Measurements from ENCODE around the gene ACVRL1. TPM values are rescaled to one million over a fixed set of nuclear protein-coding genes. Genes with fewer than 3 reads are reported as not detected.
A peak's percentile ranks its signal among the peaks of the same experiment; 100 is the strongest.

Gene ACVRL1
- total RNA-seq = not detected

DNA sequence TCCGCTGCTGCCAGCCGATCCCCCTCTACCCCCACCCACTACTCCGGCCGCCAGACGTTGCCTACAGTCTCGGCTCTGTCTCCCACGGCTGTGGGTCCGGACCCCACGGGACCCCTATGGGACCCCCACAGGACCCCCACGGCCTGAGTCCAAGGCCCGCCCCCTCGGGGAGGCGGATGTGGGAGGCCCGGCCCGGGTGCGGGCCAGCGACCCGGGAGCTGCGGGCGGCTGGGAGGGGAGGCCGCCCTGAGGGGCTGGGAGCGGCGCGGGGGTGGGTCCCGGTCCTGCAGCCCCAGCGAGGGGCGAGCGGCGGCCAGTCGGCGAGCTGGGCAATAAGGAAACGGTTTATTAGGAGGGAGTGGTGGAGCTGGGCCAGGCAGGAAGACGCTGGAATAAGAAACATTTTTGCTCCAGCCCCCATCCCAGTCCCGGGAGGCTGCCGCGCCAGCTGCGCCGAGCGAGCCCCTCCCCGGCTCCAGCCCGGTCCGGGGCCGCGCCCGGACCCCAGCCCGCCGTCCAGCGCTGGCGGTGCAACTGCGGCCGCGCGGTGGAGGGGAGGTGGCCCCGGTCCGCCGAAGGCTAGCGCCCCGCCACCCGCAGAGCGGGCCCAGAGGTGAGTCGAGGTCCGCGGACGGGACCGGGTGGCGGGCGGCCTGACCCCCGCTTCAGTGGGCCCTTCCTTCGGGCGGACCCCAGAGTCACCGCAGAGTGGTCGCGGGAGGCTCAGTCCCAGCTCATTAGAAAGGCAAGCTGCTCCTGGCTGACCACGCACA, at the start of gene ACVRL1:
ACVRL1 (plus strand) TSS at position 422 of the 773 bp plus-strand sequence. CDS start 4,971 bp downstream, outside the sequence.
- ATAC-seq (no peak), DNase-seq (no peak)
- no peak within 1 kb of the TSS for H3K4me3 Mint-ChIP-seq
- H3K27me3 Mint-ChIP-seq (ENCODE audit: low read depth) = peaks cover 35% of the 10 kb centered on the region
- no peaks in the 10 kb centered on the region for H3K36me3 Mint-ChIP-seq (ENCODE audit: low read depth)
- H3K9me3 Mint-ChIP-seq (ENCODE audit: insufficient read depth) = no peaks in the 10 kb centered on the region
- H3K4me1 Mint-ChIP-seq (ENCODE audit: low read depth) = no peaks in the 10 kb centered on the region
- H3K27ac Mint-ChIP-seq = no peak within 1 kb of the TSS
- ChIA-PET POLR2A (no interaction called here), CTCF (interaction anchor here (1.0 to 1.9 kb wide), 2 partner anchors 14 to 16 kb away, joined by 4 to 8 read pairs; no protein-coding TSS in a partner anchor)

DNA sequence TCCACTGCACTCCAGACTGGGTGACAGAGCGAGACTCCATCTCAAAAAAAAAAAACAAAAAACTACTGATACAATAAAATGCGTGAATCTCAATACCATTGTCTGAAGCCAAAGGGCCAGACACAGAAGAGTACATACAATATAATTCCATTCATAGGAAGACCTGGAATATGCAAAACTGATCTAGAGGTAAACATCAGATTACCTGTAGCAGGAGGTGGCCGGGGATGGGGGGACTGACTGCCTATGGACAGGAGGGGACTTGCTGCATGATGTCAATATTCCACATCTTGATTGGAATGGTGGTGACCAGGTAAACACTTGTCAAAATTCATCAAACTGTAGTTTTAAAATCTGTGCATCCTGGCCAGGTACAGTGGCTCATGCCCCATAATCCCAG, 46.3 kb upstream of the ACVRL1 start:
- no peak overlapping the region for H3K4me3 Mint-ChIP-seq
- no peak overlapping the region for H3K27ac Mint-ChIP-seq
- H3K27me3 Mint-ChIP-seq (ENCODE audit: low read depth) = peaks cover 49% of the 10 kb centered on the region
- ChIA-PET POLR2A (no interaction called here), CTCF (interaction anchor here (1.0 to 5.7 kb wide), 2 partner anchors 14 to 37 kb away, joined by 3 to 30 read pairs; no protein-coding TSS in a partner anchor)
- H3K9me3 Mint-ChIP-seq (ENCODE audit: insufficient read depth) = no peaks in the 10 kb centered on the region
- no peak for DNase-seq
- H3K4me1 Mint-ChIP-seq (ENCODE audit: low read depth) = peaks cover 9% of the 10 kb centered on the region
- no peaks in the 10 kb centered on the region for H3K36me3 Mint-ChIP-seq (ENCODE audit: low read depth)
- ATAC-seq = no peak

DNA sequence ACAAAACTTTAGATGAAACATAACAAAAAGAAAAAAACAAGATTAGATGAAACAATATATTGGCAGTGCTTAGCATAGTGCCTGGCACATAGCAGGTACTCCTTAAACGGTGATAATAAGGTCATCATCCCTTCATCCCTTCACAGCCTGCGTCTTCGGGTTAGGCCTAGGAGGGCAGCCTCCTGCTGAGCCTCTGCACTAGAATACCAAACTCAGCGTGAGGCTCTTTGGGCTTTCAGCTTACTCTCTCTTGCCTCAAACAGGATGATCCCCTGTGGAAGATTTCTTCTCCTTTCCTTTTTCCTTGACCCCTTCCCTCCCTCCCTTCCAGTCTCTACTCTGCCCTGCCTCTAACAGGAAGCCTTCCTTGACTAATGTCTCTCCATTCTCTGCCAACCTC, 44.4 kb upstream of the ACVRL1 start:
- Mint-ChIP-seq H3K4me1 (ENCODE audit: low read depth) (peaks cover 9% of the 10 kb centered on the region), H3K4me3 (no peak overlapping the region), H3K27ac (no peak overlapping the region), H3K9me3 (ENCODE audit: insufficient read depth) (no peaks in the 10 kb centered on the region), H3K36me3 (ENCODE audit: low read depth) (no peaks in the 10 kb centered on the region), H3K27me3 (ENCODE audit: low read depth) (peaks cover 51% of the 10 kb centered on the region)
- ChIA-PET CTCF (interaction anchor here (1.0 to 5.7 kb wide), 4 partner anchors 12 to 171 kb away, joined by 3 to 30 read pairs (median 4); no protein-coding TSS in a partner anchor), POLR2A (interaction anchor here (0.6 kb wide), 1 partner anchor 42 kb away, joined by 4 read pairs; no protein-coding TSS in a partner anchor)
- ATAC-seq (no peak), DNase-seq (no peak)

DNA sequence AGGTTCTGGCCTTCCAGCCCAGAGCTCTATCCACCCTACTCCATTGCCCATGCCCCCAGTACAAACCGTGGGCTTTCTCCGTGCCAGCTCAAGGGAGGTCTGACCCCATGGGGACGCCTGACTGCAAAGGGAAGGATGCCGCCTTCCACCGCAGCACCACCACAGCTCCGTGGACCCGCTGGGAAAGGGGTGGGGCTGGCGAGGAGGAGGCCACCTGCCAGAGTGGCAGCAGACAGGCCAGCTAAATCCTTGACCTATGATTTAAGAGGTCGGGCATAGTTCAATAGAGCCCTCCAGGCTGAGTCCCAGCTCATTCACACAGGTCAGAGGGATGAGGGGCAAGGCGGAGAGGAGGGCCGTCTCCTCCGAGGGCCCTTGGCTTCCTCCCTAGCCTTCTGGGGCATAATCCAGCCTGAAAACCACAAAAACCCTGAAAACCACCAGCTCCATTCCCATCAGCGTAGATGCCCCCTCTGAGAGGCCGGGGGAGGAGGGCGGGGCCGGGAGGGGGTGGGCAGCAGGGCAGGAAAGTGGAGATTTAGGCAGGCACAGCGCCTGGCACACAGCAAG, 43.9 kb upstream of the ACVRL1 start:
- H3K9me3 Mint-ChIP-seq (ENCODE audit: insufficient read depth) = no peaks in the 10 kb centered on the region
- no peak for DNase-seq
- H3K4me3 Mint-ChIP-seq = no peak overlapping the region
- no peak overlapping the region for H3K27ac Mint-ChIP-seq
- peaks cover 14% of the 10 kb centered on the region for H3K4me1 Mint-ChIP-seq (ENCODE audit: low read depth)
- ChIA-PET POLR2A (interaction anchor here (0.6 kb wide), 2 partner anchors 8 to 42 kb away, joined by 4 to 5 read pairs; no protein-coding TSS in a partner anchor), CTCF (interaction anchor here (1.0 to 5.7 kb wide), 6 partner anchors 11 to 172 kb away, joined by 3 to 30 read pairs (median 4); no protein-coding TSS in a partner anchor)
- peaks cover 56% of the 10 kb centered on the region for H3K27me3 Mint-ChIP-seq (ENCODE audit: low read depth)
- no peak for ATAC-seq
- no peaks in the 10 kb centered on the region for H3K36me3 Mint-ChIP-seq (ENCODE audit: low read depth)

DNA sequence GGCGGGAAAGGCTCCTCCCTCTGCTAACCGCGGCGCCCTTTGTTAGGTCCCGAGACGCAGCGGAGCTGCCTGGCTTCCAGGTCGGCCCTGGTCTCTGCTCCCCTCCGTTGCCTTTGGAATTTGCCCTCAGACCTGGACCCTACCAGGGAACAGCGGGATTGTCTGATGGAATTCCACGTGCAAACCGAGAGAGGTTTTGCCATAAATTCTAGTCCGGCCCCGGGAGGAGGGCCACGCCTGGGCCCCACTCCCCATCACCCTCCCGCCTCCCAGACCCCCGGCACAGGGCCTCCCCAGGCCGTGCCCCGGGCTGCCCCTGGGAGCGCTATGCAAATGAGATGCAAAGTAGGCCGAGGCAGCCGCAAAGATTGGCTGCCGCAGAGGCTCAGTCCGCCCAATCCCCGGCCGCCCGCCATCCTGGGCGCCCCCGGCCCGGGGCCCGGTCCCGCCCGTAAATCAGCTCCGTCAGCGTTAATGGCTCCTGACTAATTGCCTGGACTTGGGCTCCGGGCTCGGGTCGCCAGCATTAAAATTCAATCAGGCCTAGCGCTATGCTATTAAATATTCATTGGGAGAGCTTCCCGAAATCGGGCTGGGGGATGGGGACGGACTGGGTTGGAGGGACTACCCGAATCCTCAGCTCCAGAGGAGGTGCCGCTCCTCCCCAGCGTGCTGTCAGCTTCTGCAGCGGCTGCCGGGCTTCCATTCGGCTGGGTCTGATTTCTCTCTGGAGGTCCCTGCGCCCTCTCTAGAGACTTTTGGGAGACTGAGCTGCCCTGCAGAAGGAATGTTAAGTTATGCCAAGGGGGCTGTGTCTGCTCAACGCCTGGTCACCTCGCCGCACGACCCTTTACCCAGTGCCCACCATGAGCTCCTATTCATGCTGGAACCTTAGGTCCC, 43.1 kb upstream of the ACVRL1 start:
- Mint-ChIP-seq H3K4me3 (no peak overlapping the region), H3K27me3 (ENCODE audit: low read depth) (peaks cover 62% of the 10 kb centered on the region), H3K9me3 (ENCODE audit: insufficient read depth) (no peaks in the 10 kb centered on the region), H3K27ac (no peak overlapping the region), H3K36me3 (ENCODE audit: low read depth) (no peaks in the 10 kb centered on the region), H3K4me1 (ENCODE audit: low read depth) (peaks cover 14% of the 10 kb centered on the region)
- DNase-seq (no peak), ATAC-seq (peak; percentile 70)
- CTCF ChIA-PET = interaction anchor here (1.0 to 5.7 kb wide), 5 partner anchors 11 to 51 kb away, joined by 3 to 30 read pairs (median 4); no protein-coding TSS in a partner anchor
- POLR2A ChIA-PET = interaction anchor here (0.6 kb wide), 1 partner anchor 9 kb away, joined by 5 read pairs; no protein-coding TSS in a partner anchor

DNA sequence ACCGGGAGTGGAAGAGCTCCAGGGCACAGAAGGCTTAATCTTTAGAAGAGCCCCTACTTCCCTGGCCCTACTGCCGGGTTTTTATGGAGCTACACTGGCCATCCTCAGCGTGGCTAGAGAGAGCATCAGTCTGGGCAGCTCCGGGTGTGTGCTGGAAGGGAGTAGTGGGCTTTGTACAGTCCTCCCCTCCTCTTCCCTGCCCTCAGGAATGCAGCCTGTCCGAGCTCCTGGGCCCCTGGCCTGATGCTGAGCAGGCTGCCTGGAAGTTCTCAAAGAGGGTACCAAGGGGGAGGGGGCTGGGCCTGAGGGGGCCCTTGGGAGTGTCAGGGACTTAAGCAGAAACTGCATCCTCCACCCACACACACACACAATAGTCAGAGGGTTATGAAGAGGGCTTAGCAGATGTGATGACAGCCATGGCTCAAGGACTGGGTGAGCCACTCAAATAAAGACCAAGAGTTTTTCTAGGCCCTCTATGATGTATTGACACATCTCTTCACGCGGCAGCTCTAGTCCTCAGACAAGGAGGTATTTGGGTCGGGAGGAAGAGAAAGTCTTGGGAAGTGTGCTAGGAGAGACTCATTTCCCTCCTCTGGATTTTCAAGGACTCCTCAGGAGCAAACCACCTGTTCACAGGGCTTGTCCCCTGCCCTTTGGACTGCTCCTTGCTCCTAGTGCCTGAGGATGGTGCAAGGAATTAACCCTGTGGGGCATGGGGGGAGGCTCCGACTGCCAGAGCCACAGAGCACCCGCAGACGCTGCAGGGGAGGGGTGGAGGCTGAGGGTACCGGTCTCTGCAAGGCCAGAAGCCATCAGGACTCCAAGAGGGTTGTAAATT, 42.3 kb upstream of the ACVRL1 start:
- Mint-ChIP-seq H3K27me3 (ENCODE audit: low read depth) (peaks cover 67% of the 10 kb centered on the region), H3K36me3 (ENCODE audit: low read depth) (no peaks in the 10 kb centered on the region), H3K4me1 (ENCODE audit: low read depth) (peaks cover 17% of the 10 kb centered on the region), H3K9me3 (ENCODE audit: insufficient read depth) (no peaks in the 10 kb centered on the region), H3K4me3 (no peak overlapping the region), H3K27ac (no peak overlapping the region)
- POLR2A ChIA-PET = no interaction called here
- CTCF ChIA-PET = interaction anchor here (1.0 to 5.7 kb wide), 5 partner anchors 10 to 52 kb away, joined by 3 to 30 read pairs (median 4); no protein-coding TSS in a partner anchor
- ATAC-seq (no peak), DNase-seq (no peak)

DNA sequence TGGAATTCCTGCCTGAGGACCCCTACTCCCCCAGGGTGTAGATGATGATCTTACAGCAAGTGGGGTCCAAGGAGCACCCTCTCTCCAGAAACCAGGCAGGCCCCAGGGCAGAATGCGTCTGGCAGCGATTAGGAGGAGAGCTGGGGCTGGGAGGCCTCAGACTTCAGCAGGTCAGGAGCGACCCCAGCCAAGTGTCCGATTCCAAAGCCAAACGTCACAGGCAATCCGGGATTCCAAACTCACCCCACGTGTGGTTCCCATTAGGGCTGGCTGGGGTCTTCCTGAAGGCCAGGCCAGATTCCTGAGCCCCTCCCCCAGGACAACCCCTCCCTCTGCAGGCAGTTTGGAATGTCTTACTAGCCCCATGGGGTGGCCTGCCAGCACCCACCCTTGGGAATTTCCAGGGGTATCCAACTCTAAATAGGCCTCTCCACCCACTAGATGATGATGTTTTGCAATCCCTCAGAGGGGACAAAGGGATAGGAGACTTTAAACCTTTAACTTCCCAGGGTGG, 41.5 kb upstream of the ACVRL1 start:
- POLR2A ChIA-PET = no interaction called here
- no peaks in the 10 kb centered on the region for H3K36me3 Mint-ChIP-seq (ENCODE audit: low read depth)
- H3K27me3 Mint-ChIP-seq (ENCODE audit: low read depth) = peaks cover 71% of the 10 kb centered on the region
- no peak overlapping the region for H3K4me3 Mint-ChIP-seq
- ATAC-seq (no peak), DNase-seq (no peak)
- H3K27ac Mint-ChIP-seq = no peak overlapping the region
- CTCF ChIA-PET = no interaction called here
- H3K9me3 Mint-ChIP-seq (ENCODE audit: insufficient read depth) = no peaks in the 10 kb centered on the region
- peaks cover 21% of the 10 kb centered on the region for H3K4me1 Mint-ChIP-seq (ENCODE audit: low read depth)

- ATAC-seq = no peak
- CTCF ChIA-PET = interaction anchor here (0.6 kb wide), 1 partner anchor 203 kb away, joined by 3 read pairs; no protein-coding TSS in a partner anchor
- POLR2A ChIA-PET = no interaction called here
- DNase-seq = no peak
- H3K27me3 Mint-ChIP-seq (ENCODE audit: low read depth) = peaks cover 70% of the 10 kb centered on the region
- H3K4me1 Mint-ChIP-seq (ENCODE audit: low read depth) = peaks cover 21% of the 10 kb centered on the region
- H3K4me3 Mint-ChIP-seq = no peak overlapping the region
- no peaks in the 10 kb centered on the region for H3K9me3 Mint-ChIP-seq (ENCODE audit: insufficient read depth)
- H3K27ac Mint-ChIP-seq = no peak overlapping the region
- H3K36me3 Mint-ChIP-seq (ENCODE audit: low read depth) = no peaks in the 10 kb centered on the region
These were observed 41.0 kb upstream of the ACVRL1 start for GRCh38 chr12:51866324-51866723.

DNA sequence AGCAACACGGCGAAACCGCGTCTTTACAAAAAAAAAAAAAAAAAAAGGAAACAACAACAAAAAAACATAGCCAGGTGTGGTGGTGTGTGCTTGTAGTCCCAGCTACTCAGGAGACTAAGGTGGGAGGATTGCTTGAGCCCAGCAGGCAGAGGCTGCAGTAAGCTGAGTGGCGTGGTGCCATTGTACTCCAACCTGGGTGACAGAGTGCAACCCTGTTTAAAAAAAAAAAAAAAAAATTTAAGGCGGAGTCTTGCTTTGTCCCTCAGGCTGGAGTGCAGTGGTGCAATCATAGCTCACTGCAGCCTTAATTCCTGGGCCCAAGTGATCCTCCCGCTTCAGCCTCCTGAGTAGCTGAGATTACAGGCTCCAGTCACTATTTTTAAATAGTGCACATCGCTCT, 40.5 kb upstream of the ACVRL1 start:
- POLR2A ChIA-PET = no interaction called here
- ATAC-seq (no peak), DNase-seq (no peak)
- CTCF ChIA-PET = interaction anchor here (0.6 kb wide), 1 partner anchor 202 kb away, joined by 3 read pairs; no protein-coding TSS in a partner anchor
- Mint-ChIP-seq H3K4me3 (no peak overlapping the region), H3K4me1 (ENCODE audit: low read depth) (peaks cover 21% of the 10 kb centered on the region), H3K9me3 (ENCODE audit: insufficient read depth) (no peaks in the 10 kb centered on the region), H3K27me3 (ENCODE audit: low read depth) (peaks cover 67% of the 10 kb centered on the region), H3K36me3 (ENCODE audit: low read depth) (no peaks in the 10 kb centered on the region), H3K27ac (no peak overlapping the region)

GRCh38 chr12:51867371-51867770, 39.9 kb upstream of the ACVRL1 start:
- ATAC-seq (no peak), DNase-seq (no peak)
- ChIA-PET POLR2A (interaction anchor here (0.6 kb wide), 1 partner anchor 43 kb away, joined by 4 read pairs; no protein-coding TSS in a partner anchor), CTCF (no interaction called here)
- Mint-ChIP-seq H3K27me3 (ENCODE audit: low read depth) (peaks cover 63% of the 10 kb centered on the region), H3K4me3 (no peak overlapping the region), H3K4me1 (ENCODE audit: low read depth) (peaks cover 21% of the 10 kb centered on the region), H3K36me3 (ENCODE audit: low read depth) (no peaks in the 10 kb centered on the region), H3K9me3 (ENCODE audit: insufficient read depth) (no peaks in the 10 kb centered on the region), H3K27ac (no peak overlapping the region)

Data from activated CD8-positive, alpha-beta T cell treated with anti-CD3 and anti-CD28 coated beads, Interleukin-2, amount 10 ng/mL, durations not matched to agents 7 days and 5 days (primary cell).